GM23338 (cell line): Measurements from ENCODE around the gene DMRT2. TPM values are rescaled to one million over a fixed set of nuclear protein-coding genes. Genes with fewer than 3 reads are reported as not detected.

ENCODE experiments used
- ATAC-seq: fragments of 200-7000 bp; cut with Tn5 transposase; 3 replicates; pipeline ENCODE4 v1.9.1; 2020
- DNase-seq: peaks from one replicate; pipeline ENCODE4 v3.0.0-alpha.2; 2015; ENCODE audit warnings: low spot score
- H2AFZ ChIP-seq: fragments of 200-600 bp; sonication (generic); 2 replicates; pipeline ENCODE4 v1.8.0; 2016; ENCODE audit warnings: antibody characterized with exemption, mild to moderate bottlenecking, moderate library complexity
- H3F3A ChIP-seq: fragments of 200-600 bp; sonication (generic); replicated peaks from 2 replicates; pipeline ENCODE4 v1.8.0; 2017; ENCODE audit warnings: antibody characterized with exemption, mixed run types, low read depth
- H3K27ac ChIP-seq: fragments of 200-600 bp; sonication (generic); 2 replicates; pipeline ENCODE4 v1.6.1; 2016; ENCODE audit warnings: low read depth
- H3K27me3 ChIP-seq: fragments of 200-600 bp; sonication (generic); 2 replicates; pipeline ENCODE4 v1.8.0; 2016; ENCODE audit warnings: mild to moderate bottlenecking, mixed run types, moderate library complexity; ENCODE audit not compliant: insufficient read depth
- H3K36me3 ChIP-seq: fragments of 200-600 bp; sonication (generic); 2 replicates; pipeline ENCODE4 v1.8.0; 2016; ENCODE audit warnings: mild to moderate bottlenecking; ENCODE audit not compliant: insufficient read depth
- H3K4me1 ChIP-seq: fragments of 200-600 bp; sonication (generic); 2 replicates; pipeline ENCODE4 v1.8.0; 2016; ENCODE audit warnings: mild to moderate bottlenecking, moderate library complexity; ENCODE audit not compliant: insufficient read depth
- H3K4me2 ChIP-seq: fragments of 200-600 bp; sonication (generic); 2 replicates; pipeline ENCODE4 v1.7.1; 2017; ENCODE audit warnings: mixed run types
- H3K4me3 ChIP-seq: fragments of 200-600 bp; sonication (generic); 2 replicates; pipeline ENCODE4 v1.6.1; 2016; ENCODE audit warnings: mixed run types
- H3K79me2 ChIP-seq: fragments of 200-600 bp; sonication (generic); replicated peaks from 2 replicates; pipeline ENCODE4 v1.8.0; 2017; ENCODE audit warnings: mild to moderate bottlenecking; ENCODE audit not compliant: insufficient read depth
- H3K9me2 ChIP-seq: fragments of 200-600 bp; sonication (generic); 2 replicates; pipeline ENCODE4 v1.8.0; 2017; ENCODE audit not compliant: insufficient read depth
- H4K20me1 ChIP-seq: fragments of 200-600 bp; sonication (generic); replicated peaks from 2 replicates; pipeline ENCODE4 v1.8.0; 2017; ENCODE audit warnings: mild to moderate bottlenecking; ENCODE audit not compliant: insufficient read depth
- H3K27ac Mint-ChIP-seq: 2 replicates; pipeline ENCODE4 v1.8.0; 2020; ENCODE audit warnings: inconsistent platforms, mild to moderate bottlenecking, moderate library complexity, mixed read lengths
- H3K27me3 Mint-ChIP-seq: 3 replicates; pipeline ENCODE4 v1.8.0; 2022; ENCODE audit warnings: low read depth, mild to moderate bottlenecking, moderate library complexity, mixed read lengths, inconsistent platforms; ENCODE audit not compliant: insufficient read depth, poor library complexity
- H3K36me3 Mint-ChIP-seq: 3 replicates; pipeline ENCODE4 v1.8.0; 2021; ENCODE audit warnings: low read depth, mild to moderate bottlenecking, inconsistent platforms, moderate library complexity, mixed read lengths
- H3K4me1 Mint-ChIP-seq: 3 replicates; pipeline ENCODE4 v1.8.0; 2020; ENCODE audit warnings: mild to moderate bottlenecking, inconsistent platforms, mixed read lengths
- H3K4me3 Mint-ChIP-seq: 3 replicates; pipeline ENCODE4 v1.8.0; 2021; ENCODE audit warnings: moderate library complexity, mild to moderate bottlenecking, inconsistent platforms, mixed read lengths
- H3K9me3 Mint-ChIP-seq: 3 replicates; pipeline ENCODE4 v1.8.0; 2020; ENCODE audit warnings: moderate library complexity, mild to moderate bottlenecking, inconsistent platforms, mixed read lengths
- CREB1 ChIP-seq: fragments of 250-450 bp; sonication (Bioruptor Pico); IDR thresholded peaks from 2 replicates; pipeline ENCODE4 v1.5.0; 2020; ENCODE audit warnings: low read depth, mild to moderate bottlenecking, moderate library complexity
- CTCF ChIP-seq, 2 experiments: fragments of 200-600 bp in 1 of 2; sonication (generic) in 1 of 2; conservative IDR thresholded peaks; 2 replicates each; pipeline versions ENCODE4 v1.5.1 to v1.6.1; 2016 to 2017; ENCODE audit warnings: antibody characterized with exemption in 2 of 2, low read depth in 2 of 2, mild to moderate bottlenecking in 2 of 2, moderate library complexity in 1 of 2
- ETS1 ChIP-seq: IDR thresholded peaks from 2 replicates; pipeline ENCODE4 v1.6.1; 2016; ENCODE audit warnings: antibody characterized with exemption
- EZH2 ChIP-seq: fragments of 200-600 bp; sonication (generic); IDR thresholded peaks from one replicate; pipeline ENCODE4 v1.8.0; 2017; ENCODE audit warnings: antibody characterized with exemption, mild to moderate bottlenecking, low read depth; ENCODE audit not compliant: unreplicated experiment
- EZH2phosphoT487 ChIP-seq: fragments of 200-600 bp; sonication (generic); IDR thresholded peaks from one replicate; pipeline ENCODE4 v1.8.1; 2018; ENCODE audit warnings: antibody characterized with exemption; ENCODE audit not compliant: unreplicated experiment
- JUNB ChIP-seq: IDR thresholded peaks from one replicate; pipeline ENCODE4 v1.6.1; 2016; ENCODE audit warnings: antibody characterized with exemption; ENCODE audit not compliant: unreplicated experiment
- NANOG ChIP-seq: IDR thresholded peaks from 2 replicates; pipeline ENCODE4 v1.6.1; 2016; ENCODE audit warnings: antibody characterized with exemption, borderline replicate concordance
- POLR2AphosphoS5 ChIP-seq: IDR thresholded peaks from 2 replicates; pipeline ENCODE4 v1.6.1; 2016; ENCODE audit warnings: antibody characterized with exemption, low read depth
- REST ChIP-seq: IDR thresholded peaks from one replicate; pipeline ENCODE4 v1.6.1; 2018; ENCODE audit warnings: antibody characterized with exemption; ENCODE audit not compliant: unreplicated experiment
- STAT1 ChIP-seq: IDR thresholded peaks from one replicate; pipeline ENCODE4 v1.6.1; 2016; ENCODE audit warnings: antibody characterized with exemption; ENCODE audit not compliant: unreplicated experiment
- ZNF114 ChIP-seq: fragments of 250-450 bp; sonication (Bioruptor Pico); IDR thresholded peaks from 2 replicates; pipeline ENCODE4 v1.5.0; 2020; ENCODE audit warnings: mild to moderate bottlenecking, moderate library complexity
- ZNF331 ChIP-seq: fragments of 250-450 bp; sonication (Bioruptor Pico); IDR thresholded peaks from 2 replicates; pipeline ENCODE4 v1.5.0; 2020; ENCODE audit warnings: low read depth, mild to moderate bottlenecking, moderate library complexity
- polyA plus RNA-seq: library from polyadenylated mRNA; unstranded; fragments of >200 nt; fragmentation: Nextera tagmentation; extraction: Ambion mirVana; gene quantifications from 2 replicates; pipeline ENCODE4 v1.2.1, GENCODE V29; 2016
- total RNA-seq: library from RNA; depleted of rRNA; stranded (reverse); fragments of >200 nt; shearing (Covaris generic); gene quantifications from 2 replicates; pipeline ENCODE4 v1.2.3, GENCODE V29; 2014

Gene DMRT2
- total and polyA plus RNA-seq, 2 experiments from 2014 or later: not detected

- TF ChIP-seq ETS1 (no peak), EZH2phosphoT487 (no peak), ZNF114 (CRISPR knock-in tag) (no peak), CREB1 (no peak), POLR2AphosphoS5 (no peak)
Observed at GRCh38 chr9:1014225-1014624, 35.9 kb upstream of the DMRT2 start (continued).

- H3K79me2 ChIP-seq: no peaks in the 10 kb centered on the region
- DNase-seq (no peak), ATAC-seq (no peak)
- Mint-ChIP-seq H3K9me3 (no peaks in the 10 kb centered on the region; the same call in 2 of the 3 replicates), H3K4me3 (no peak overlapping the region), H3K27ac (no peak overlapping the region), H3K4me1 (peaks cover under 1% of the 10 kb centered on the region; the same call in 2 of the 3 replicates), H3K36me3 (no peaks in the 10 kb centered on the region), H3K27me3 (peaks cover 4% of the 10 kb centered on the region)
- H4K20me1 ChIP-seq: no peaks in the 10 kb centered on the region
- H3K27me3 ChIP-seq: no peaks in the 10 kb centered on the region; the same call in 1 of the 2 replicates
- no peak overlapping the region for H3K4me3 ChIP-seq
- no peak overlapping the region for H3K4me2 ChIP-seq
- no peaks in the 10 kb centered on the region for H3F3A ChIP-seq
- no peaks in the 10 kb centered on the region for H3K36me3 ChIP-seq
- peaks cover 3% of the 10 kb centered on the region for H3K4me1 ChIP-seq
- H3K27ac ChIP-seq: no peak overlapping the region
- H3K9me2 ChIP-seq: no peaks in the 10 kb centered on the region
- H2AFZ ChIP-seq: no peak overlapping the region
- TF ChIP-seq STAT1 (no peak), CTCF (conservative IDR thresholded peaks at IDR 0.05; ENCODE audit: low read depth in 2 of 2) (no peak), CREB1 (no peak), NANOG (no peak), REST (no peak), ZNF114 (CRISPR knock-in tag) (no peak), JUNB (no peak), ZNF331 (no peak), EZH2 (no peak), EZH2phosphoT487 (no peak), POLR2AphosphoS5 (no peak), ETS1 (no peak)
Observed at GRCh38 chr9:1014640-1015039, 35.5 kb upstream of the DMRT2 start.
